ENCODE results near the gene CXXC1.

Gene CXXC1

GRCh38 chr18:50287028-50287440, 458 bp downstream of the CXXC1 start:
- Histone ChIP-seq H3K4me3 (ENCODE audit: low read length) (peak overlapping the region; percentile 98), H3K27ac (ENCODE audit: low read length) (no peak overlapping the region; the same call in 1 of the 2 replicates)

GRCh38 chr18:50286391-50287027, 983 bp downstream of the CXXC1 start:
- DNase-seq, result no peak
- Histone ChIP-seq H3K9me2 (replicated peaks; ENCODE audit: insufficient read depth, low read length) (no peaks in the 10 kb centered on the region), H3K9ac (ENCODE audit: low read length) (peak overlapping the region; percentile 70), H3K79me2 (ENCODE audit: low read length) (peaks cover 32% of the 10 kb centered on the region), H3K36me3 (replicated peaks; ENCODE audit: insufficient read depth, low read length) (peaks cover 11% of the 10 kb centered on the region; the same call in 1 of the 2 replicates), H3K27me3 (replicated peaks; ENCODE audit: insufficient read depth, low read length) (no peaks in the 10 kb centered on the region), H3K4me2 (ENCODE audit: low read depth, low read length) (peak overlapping the region; percentile 88), H3K4me3 (ENCODE audit: low read length) (peak overlapping the region; percentile 98), H3K4me1 (ENCODE audit: low read length) (peaks cover 6% of the 10 kb centered on the region; the same call in 1 of the 2 replicates), H3F3A (ENCODE audit: insufficient read depth, low read length) (no peaks in the 10 kb centered on the region), H3K9me3 (replicated peaks; ENCODE audit: insufficient read depth, low read length) (no peaks in the 10 kb centered on the region), H3K27ac (ENCODE audit: low read length) (no peak overlapping the region), H2AFZ (ENCODE audit: low read length) (peak overlapping the region; percentile 94), H4K20me1 (ENCODE audit: insufficient read depth, low read length) (no peaks in the 10 kb centered on the region)
- TF ChIP-seq EZH2phosphoT487 (IDR thresholded peaks at IDR 0.05; ENCODE audit: low read length) (no peak), EZH2 (optimal IDR thresholded peaks at IDR 0.05; ENCODE audit: low read depth, low read length) (no peak)
- TF ChIP-seq, protein P1, sequence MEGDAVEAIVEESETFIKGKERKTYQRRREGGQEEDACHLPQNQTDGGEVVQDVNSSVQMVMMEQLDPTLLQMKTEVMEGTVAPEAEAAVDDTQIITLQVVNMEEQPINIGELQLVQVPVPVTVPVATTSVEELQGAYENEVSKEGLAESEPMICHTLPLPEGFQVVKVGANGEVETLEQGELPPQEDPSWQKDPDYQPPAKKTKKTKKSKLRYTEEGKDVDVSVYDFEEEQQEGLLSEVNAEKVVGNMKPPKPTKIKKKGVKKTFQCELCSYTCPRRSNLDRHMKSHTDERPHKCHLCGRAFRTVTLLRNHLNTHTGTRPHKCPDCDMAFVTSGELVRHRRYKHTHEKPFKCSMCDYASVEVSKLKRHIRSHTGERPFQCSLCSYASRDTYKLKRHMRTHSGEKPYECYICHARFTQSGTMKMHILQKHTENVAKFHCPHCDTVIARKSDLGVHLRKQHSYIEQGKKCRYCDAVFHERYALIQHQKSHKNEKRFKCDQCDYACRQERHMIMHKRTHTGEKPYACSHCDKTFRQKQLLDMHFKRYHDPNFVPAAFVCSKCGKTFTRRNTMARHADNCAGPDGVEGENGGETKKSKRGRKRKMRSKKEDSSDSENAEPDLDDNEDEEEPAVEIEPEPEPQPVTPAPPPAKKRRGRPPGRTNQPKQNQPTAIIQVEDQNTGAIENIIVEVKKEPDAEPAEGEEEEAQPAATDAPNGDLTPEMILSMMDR (IDR thresholded peaks at IDR 0.05; ENCODE audit: low read length), result no peak

More at GRCh38 chr18:50287028-50287440, 458 bp downstream of the CXXC1 start:
- peak overlapping the region; percentile 70 for H3K9ac ChIP-seq (ENCODE audit: low read length)
- peak overlapping the region; percentile 88 for H3K4me2 ChIP-seq (ENCODE audit: low read depth, low read length)
- H3F3A ChIP-seq (ENCODE audit: insufficient read depth, low read length), result no peaks in the 10 kb centered on the region
- H4K20me1 ChIP-seq (ENCODE audit: insufficient read depth, low read length), result no peaks in the 10 kb centered on the region
- TF ChIP-seq EZH2 (optimal IDR thresholded peaks at IDR 0.05; ENCODE audit: low read depth, low read length) (no peak), EZH2phosphoT487 (IDR thresholded peaks at IDR 0.05; ENCODE audit: low read length) (no peak)
- TF ChIP-seq, protein P1 (IDR thresholded peaks at IDR 0.05; ENCODE audit: low read length), result no peak
- peak overlapping the region; percentile 94 for H2AFZ ChIP-seq (ENCODE audit: low read length)
- H3K36me3 ChIP-seq (replicated peaks; ENCODE audit: insufficient read depth, low read length), result peaks cover 11% of the 10 kb centered on the region; the same call in 1 of the 2 replicates
- H3K9me2 ChIP-seq (replicated peaks; ENCODE audit: insufficient read depth, low read length), result no peaks in the 10 kb centered on the region
- H3K4me1 ChIP-seq (ENCODE audit: low read length), result peaks cover 6% of the 10 kb centered on the region; the same call in 1 of the 2 replicates
- H3K27me3 ChIP-seq (replicated peaks; ENCODE audit: insufficient read depth, low read length), result no peaks in the 10 kb centered on the region
- no peak for DNase-seq
- H3K9me3 ChIP-seq (replicated peaks; ENCODE audit: insufficient read depth, low read length), result no peaks in the 10 kb centered on the region
- peaks cover 29% of the 10 kb centered on the region for H3K79me2 ChIP-seq (ENCODE audit: low read length)

DNA sequence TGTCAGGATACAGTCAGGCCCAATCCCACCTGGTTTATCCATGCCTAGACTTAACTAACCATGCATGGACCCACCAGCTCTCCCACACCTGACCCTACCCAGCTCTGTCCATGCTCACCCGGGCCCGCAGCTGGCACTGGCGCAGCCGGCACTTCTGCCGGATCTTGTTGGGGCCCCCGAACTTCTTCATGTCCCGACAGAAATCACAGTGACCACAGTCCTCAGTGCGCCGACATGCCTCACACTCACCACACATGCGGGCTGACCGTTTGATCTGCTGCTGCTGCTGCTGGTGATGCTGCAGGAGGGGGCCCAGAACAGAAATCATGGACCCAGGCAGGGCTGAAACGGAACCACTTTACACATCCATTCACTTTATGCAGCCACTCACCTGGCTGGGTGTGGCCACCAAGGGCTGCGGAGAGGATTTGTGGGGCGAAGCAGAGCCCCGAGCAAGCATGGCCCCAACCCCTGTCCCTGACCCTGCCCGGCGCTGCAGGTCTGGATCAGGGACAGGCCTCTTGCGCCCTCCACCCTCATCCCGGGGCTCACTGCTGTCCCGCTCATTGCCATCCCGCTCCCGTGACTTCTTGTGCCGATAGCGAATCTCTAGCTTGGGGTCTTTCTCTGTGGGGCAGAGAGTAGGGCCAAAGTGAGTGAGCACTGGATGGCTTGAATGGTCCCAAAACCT, 1.7 kb downstream of the CXXC1 start:
- Histone ChIP-seq H3K9me2 (replicated peaks; ENCODE audit: insufficient read depth, low read length) (no peaks in the 10 kb centered on the region), H3F3A (ENCODE audit: insufficient read depth, low read length) (no peaks in the 10 kb centered on the region), H3K27ac (ENCODE audit: low read length) (no peak overlapping the region), H4K20me1 (ENCODE audit: insufficient read depth, low read length) (no peaks in the 10 kb centered on the region), H2AFZ (ENCODE audit: low read length) (no peak overlapping the region), H3K4me1 (ENCODE audit: low read length) (peaks cover 6% of the 10 kb centered on the region; the same call in 1 of the 2 replicates), H3K79me2 (ENCODE audit: low read length) (peaks cover 37% of the 10 kb centered on the region), H3K27me3 (replicated peaks; ENCODE audit: insufficient read depth, low read length) (no peaks in the 10 kb centered on the region), H3K4me2 (ENCODE audit: low read depth, low read length) (peak overlapping the region; percentile 88; the same call in 1 of the 2 replicates), H3K9me3 (replicated peaks; ENCODE audit: insufficient read depth, low read length) (no peaks in the 10 kb centered on the region), H3K36me3 (replicated peaks; ENCODE audit: insufficient read depth, low read length) (peaks cover 11% of the 10 kb centered on the region; the same call in 1 of the 2 replicates), H3K4me3 (ENCODE audit: low read length) (no peak overlapping the region), H3K9ac (ENCODE audit: low read length) (no peak overlapping the region)
- TF ChIP-seq, protein P1 (IDR thresholded peaks at IDR 0.05; ENCODE audit: low read length), result no peak
- no peak for TF ChIP-seq EZH2 (optimal IDR thresholded peaks at IDR 0.05; ENCODE audit: low read depth, low read length)
- no peak for TF ChIP-seq EZH2phosphoT487 (IDR thresholded peaks at IDR 0.05; ENCODE audit: low read length)
- no peak for DNase-seq
